Measurements from ENCODE around the gene DICER1. TPM values are rescaled to one million over a fixed set of nuclear protein-coding genes. Genes with fewer than 3 reads are reported as not detected.
"Not testable (repeated sequence)": the region's sequence is repeated elsewhere in the genome, so short reads cannot be mapped to it uniquely, and the experiment has no call there.

DICER1 gene
- total RNA-seq, 1 donor from 2014 or later, result 33.1 TPM

DNA sequence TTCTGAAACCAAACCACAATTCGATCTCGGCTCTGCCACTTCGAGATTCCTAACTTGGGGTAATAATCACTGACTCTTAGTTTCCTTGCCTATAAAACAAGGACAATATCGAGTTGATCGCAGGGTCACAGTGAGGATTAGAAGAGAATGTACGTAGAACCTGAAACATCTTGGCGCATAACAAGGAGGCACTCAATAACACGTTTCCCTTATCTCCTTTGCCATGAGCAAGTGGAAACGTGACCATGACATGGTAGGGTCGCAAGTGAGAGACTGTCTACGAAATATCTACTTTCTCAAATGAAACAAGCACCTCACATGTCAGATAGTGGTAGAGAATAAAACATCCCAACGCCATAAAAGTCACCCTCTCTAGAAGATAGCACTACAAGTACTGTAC, 2.3 kb downstream of the DICER1 start:
- no peak for DNase-seq (ENCODE audit: low spot score)
- intact Hi-C loops (cut with DNase I), result no loop called here

DNA sequence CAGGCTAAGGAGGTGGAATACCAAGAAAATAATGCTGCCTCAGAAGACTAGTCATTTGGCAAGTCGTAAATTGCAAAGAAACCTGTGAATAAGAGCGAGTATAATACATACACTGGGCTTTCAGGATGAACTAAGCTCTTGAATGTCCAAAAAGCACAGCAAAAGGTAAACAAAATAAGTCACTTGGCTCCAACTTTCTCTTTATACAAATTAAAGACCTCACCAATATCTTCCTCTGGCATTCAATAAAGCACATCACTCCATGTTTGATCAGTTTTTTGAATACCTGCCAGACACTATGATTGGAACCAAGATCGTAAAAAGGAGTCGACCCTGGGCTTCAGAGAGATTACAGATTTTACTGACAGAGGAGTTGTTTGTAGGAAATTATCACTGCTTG, 3.5 kb downstream of the DICER1 start:
- intact Hi-C loops (cut with DNase I), result no loop called here
- DNase-seq (ENCODE audit: low spot score), result no peak

DNA sequence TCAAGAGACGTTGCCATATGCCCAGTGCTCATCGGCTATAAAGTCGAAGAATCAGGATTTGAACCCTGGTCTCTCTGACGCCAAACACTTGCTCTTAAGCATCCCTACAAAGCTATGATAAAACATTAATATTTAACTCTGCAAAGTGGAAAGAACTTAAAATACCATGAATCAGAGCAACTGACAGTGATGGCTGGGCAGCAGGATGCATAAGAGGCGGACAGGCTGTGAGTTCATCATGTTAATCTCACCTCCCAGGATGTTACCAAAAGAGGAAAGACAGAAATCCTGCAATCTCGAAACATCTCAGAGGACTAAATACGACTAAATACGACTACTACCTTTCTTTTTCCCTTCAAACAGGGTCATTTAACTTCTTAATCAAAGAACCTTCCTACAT, 5.8 kb downstream of the DICER1 start:
- DNase-seq (ENCODE audit: low spot score), result no peak
- intact Hi-C loops (cut with DNase I), result no loop called here

DNA sequence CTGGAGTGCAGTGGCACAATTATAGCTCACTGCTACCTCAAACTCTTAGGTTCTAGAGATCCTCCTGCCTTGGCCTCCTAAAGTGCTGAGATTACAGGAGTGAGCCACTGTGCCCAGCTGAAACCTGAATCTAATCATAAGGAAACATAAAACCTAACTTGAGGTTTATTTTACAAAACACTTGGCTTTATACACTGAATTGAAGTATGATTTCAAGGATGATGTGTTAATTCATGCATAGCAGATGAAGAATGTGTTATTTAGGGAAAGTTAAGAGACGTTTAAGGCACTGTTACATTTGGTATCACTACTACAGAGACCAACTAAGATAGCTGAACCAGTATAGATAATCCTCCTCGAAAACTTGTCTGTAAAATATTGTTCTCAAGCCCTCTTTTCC, 6.4 kb downstream of the DICER1 start:
- intact Hi-C loops (cut with DNase I), result no loop called here
- no peak for DNase-seq (ENCODE audit: low spot score)

DNA sequence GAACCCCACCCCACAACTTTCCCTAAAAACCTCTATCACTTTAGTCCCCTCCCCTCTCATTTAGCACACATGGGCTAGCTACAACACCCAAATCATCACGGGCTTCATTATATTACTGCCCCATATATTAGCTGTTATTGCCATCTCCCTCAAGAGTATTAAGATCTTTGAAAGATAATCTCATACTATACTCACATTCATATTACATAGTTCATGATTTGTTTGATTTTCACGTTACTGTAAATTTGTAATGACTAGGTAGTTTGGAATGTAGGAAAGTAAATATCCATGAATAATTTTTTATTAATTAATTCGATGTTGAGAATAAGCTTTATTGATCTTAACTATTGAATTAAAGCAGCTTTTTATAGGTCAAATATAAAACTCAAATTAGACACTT, 7.9 kb downstream of the DICER1 start:
- DNase-seq (ENCODE audit: low spot score), result no peak
- intact Hi-C loops (cut with DNase I), result no loop called here

DNA sequence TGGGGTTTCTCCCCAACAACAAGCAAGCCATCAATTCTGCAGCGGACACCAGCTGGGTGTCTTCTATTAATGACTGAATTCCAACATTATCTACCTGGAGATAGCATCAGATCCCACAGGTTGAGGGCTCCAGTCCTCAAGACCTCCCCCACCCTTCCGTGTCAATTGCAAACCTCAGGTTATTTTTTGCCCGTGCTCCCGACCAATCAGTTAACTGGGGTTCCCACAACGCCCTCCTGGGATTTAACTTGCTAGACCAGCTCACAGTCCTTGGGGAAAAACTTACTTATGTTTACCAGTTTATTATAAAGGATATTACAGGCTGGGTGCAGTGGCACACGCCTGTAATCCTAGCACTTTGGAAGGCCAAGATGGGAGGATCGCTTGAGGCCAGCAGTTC, 9.7 kb downstream of the DICER1 start:
- no peak for DNase-seq (ENCODE audit: low spot score)
- intact Hi-C loops (cut with DNase I), result no loop called here

- DNase-seq (ENCODE audit: low spot score), result no peak
- intact Hi-C loops (cut with DNase I), result no loop called here
These were observed 11.1 kb downstream of the DICER1 start for GRCh38 chr14:95146079-95146771.

DNA sequence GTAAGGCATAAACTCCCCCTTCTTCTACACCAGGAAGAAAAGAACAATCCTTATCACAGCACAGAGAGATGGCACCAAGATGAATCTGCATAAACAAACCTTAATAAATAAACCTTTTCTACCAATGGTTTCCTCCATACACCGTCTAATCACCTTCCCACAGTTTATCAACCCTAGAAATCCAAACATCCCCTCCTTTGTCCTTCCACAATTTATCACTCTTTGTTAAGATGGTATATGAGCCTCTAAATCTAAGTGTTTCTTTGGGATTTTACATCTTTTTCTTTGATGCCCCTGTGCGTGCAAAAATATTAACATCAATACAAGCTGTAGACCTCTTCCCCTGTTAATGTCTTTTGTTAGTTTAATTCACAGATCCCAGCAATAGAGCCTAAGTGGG, 12.5 kb downstream of the DICER1 start:
- DNase-seq (ENCODE audit: low spot score), result no peak

GRCh38 chr14:95143808-95144620, 13.3 kb downstream of the DICER1 start:
- no peak for DNase-seq (ENCODE audit: low spot score)
- intact Hi-C loops (cut with DNase I), result no loop called here

More for the DNA sequence above, 12.5 kb downstream of the DICER1 start:
- intact Hi-C loops (cut with DNase I), result no loop called here

GRCh38 chr14:95142208-95142607, 15.1 kb downstream of the DICER1 start:
- no peak for DNase-seq (ENCODE audit: low spot score)
- intact Hi-C loops (cut with DNase I), result no loop called here

- DNase-seq (ENCODE audit: low spot score), result no peak
- intact Hi-C loops (cut with DNase I), result no loop called here
These were observed 15.6 kb downstream of the DICER1 start for GRCh38 chr14:95141684-95142083.

DNA sequence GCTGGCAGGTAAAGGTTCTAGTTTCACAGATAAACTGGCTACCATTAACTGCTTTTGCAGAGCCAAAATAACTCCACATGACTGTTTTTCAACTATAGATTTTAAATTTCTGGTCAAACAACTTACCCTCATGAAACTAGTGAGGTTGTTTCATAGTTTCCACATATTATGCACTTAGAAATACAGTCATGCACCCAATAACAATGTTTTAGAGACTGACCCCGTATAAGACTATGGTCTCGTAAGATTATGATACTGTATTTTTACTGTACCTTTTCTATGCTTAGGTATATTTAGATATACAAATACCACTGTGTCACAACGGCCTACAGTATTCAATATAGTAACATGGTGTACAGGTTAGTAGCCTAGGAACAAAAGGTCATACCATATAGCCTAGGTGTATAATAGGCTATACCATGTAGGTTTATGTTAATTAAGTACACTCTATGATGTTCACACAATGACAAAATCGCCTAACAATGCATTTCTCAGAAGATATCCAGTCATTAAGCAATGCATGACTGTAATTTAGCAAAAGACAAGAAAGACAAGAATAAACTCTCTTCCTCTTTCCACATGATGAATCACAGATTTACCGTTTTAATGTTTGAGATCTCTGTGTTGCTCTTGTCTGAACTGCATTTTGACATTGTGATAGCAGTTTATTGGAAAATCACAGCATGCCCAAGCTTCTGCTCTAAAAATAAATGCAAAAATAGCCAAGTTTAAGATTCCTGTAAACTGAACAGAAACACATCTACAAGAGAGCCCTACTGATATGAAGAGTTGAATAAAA, 17.1 kb downstream of the DICER1 start:
- intact Hi-C loops (cut with DNase I), result no loop called here
- DNase-seq (ENCODE audit: low spot score), result no peak

DNA sequence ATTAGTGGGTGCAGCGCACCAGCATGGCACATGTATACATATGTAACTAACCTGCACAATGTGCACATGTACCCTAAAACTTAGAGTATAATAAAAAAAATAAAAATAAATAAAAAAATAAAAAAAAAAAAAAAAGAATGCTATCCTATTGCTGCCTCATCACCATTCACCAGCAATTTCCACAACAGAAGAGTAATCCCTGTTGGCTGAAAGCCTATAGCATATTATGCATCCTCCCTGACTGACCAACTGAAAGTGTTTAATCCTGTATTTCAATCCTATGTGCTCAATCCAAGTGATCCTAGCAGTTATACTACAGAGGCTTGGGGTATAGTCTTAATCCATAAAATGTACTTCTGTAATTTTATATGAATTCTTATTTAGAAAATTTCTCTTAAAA, 18.5 kb downstream of the DICER1 start:
- DNase-seq (ENCODE audit: low spot score), result no peak
- intact Hi-C loops (cut with DNase I), result no loop called here

- intact Hi-C loops (cut with DNase I); DNase-seq (ENCODE audit: low spot score): not testable (repeated sequence)
These were observed 18.9 kb downstream of the DICER1 start for GRCh38 chr14:95138455-95138854.

DNA sequence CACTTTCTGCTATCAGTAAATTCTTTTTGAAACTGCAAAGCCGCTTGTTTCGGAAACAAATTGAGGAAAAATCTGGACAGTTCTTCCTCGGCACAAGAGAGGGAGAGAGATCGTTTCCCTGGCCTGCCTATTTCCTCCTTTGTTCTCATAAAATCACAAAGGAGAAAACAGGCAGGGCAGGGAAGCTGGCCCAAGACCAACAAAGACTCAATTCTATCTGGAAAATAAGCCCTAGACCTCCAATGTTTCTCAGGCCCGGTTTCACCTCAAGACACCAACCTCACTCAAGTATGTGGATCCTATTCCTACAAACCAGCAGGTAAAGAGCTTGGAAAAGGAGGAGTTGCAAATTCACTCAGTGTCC, 19.5 kb downstream of the DICER1 start:
- intact Hi-C loops (cut with DNase I), result no loop called here
- no peak for DNase-seq (ENCODE audit: low spot score)

- no peak for DNase-seq (ENCODE audit: low spot score)
- intact Hi-C loops (cut with DNase I), result no loop called here
These were observed 20.0 kb downstream of the DICER1 start for GRCh38 chr14:95137164-95137803.

DNA sequence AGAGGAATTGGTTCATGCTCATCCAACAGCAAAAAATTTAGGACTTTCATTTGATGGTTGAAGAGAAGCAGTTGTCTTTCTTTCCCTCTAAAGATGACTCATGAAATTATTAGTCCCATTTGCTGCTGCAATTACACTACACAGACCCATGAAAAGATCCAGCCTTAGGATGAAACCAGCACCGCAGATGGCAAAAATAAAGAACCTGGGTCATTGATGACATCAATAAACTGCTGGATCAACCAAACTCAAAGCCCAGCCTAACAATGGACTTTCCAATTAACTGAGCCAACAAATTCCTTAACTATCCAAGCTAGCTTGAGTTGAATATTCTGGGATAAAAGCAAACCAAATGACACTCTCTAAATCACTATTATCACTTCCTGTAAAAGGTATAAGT, 20.7 kb downstream of the DICER1 start:
- intact Hi-C loops (cut with DNase I), result no loop called here
- DNase-seq (ENCODE audit: low spot score), result no peak

- DNase-seq (ENCODE audit: low spot score), result no peak
- intact Hi-C loops (cut with DNase I), result no loop called here
These were observed 22.9 kb downstream of the DICER1 start for GRCh38 chr14:95134304-95134933.

DNA sequence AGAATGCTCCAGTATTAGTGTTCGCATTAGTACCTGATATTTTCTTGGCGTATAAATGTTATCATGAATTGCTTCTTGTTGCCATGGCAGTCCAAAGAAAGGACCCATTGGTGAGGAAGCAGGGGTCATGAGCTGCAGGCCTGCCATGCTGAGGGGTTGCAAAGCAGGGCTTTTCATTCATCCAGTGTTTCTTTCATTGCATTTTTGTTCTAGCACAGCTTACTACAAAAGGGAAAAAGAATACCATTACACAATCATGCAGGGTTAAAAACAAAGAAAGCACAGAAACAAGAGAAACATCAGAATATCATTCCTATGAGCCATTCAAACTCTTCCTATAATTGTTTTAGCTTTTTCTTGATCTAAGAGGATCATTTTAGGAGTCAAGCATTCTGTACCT, 24.0 kb downstream of the DICER1 start:
- intact Hi-C loops (cut with DNase I), result no loop called here
- DNase-seq (ENCODE audit: low spot score), result no peak

DNA sequence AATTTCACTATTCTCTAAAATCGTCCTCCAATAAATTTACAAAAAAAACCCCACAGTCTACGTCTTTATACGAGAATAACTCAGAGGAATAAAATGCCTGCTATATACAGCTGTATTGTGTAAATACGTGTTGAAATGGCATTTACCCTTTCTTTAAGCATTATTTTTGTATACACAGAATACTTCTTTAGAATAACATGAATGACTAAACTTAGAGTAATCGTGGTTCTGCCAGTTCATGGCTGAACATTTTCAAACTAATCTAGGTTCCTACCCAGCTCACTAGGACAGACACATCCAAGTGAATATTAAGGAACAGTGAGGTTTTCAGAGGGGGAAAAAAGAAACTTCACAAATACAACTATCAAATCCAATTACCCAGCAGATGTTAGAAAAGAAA, 24.6 kb downstream of the DICER1 start:
- no peak for DNase-seq (ENCODE audit: low spot score)
- intact Hi-C loops (cut with DNase I), result no loop called here

All from cardiac septum (tissue), 1 donor.